K562 (cell line): ENCODE measurements around the gene TRMT2A. TPM values are rescaled to one million over a fixed set of nuclear protein-coding genes. Genes with fewer than 3 reads are reported as not detected.

Experiments
- CGGBP1 ChIP-seq: fragments of 250-450 bp; sonication (Bioruptor Pico); IDR thresholded peaks from 2 replicates; pipeline ENCODE4 v1.9.0; 2021; ENCODE audit warnings: mild to moderate bottlenecking
- ESRRB ChIP-seq: fragments of 250-450 bp; sonication (Bioruptor Pico); IDR thresholded peaks from 2 replicates; pipeline ENCODE4 v1.5.0; 2020; ENCODE audit warnings: mild to moderate bottlenecking, moderate library complexity, borderline replicate concordance
- HINFP ChIP-seq: fragments of 450-650 bp; conservative IDR thresholded peaks from 2 replicates; pipeline ENCODE4 v1.6.1; 2016; ENCODE audit warnings: missing genetic modification characterization, low read depth, mild to moderate bottlenecking, control low read depth, missing compliant biosample characterization
- HOMEZ ChIP-seq: fragments of 250-450 bp; sonication (Bioruptor Pico); IDR thresholded peaks from 2 replicates; pipeline ENCODE4 v1.4.0; 2020; ENCODE audit warnings: mild to moderate bottlenecking, moderate library complexity
- MAFK ChIP-seq: IDR thresholded peaks from 2 replicates; pipeline ENCODE4 v1.6.1; 2011; ENCODE audit warnings: low read length, improper control_type of control experiment
- NFE2L1 ChIP-seq: fragments of 450-650 bp; IDR thresholded peaks from 2 replicates; pipeline ENCODE4 v1.6.1; 2016; ENCODE audit warnings: missing genetic modification characterization, low read depth, mild to moderate bottlenecking, missing compliant biosample characterization, moderate library complexity, borderline replicate concordance
- PTBP1 ChIP-seq: fragments of 200-400 bp; formaldehyde crosslinking; IDR thresholded peaks from 2 replicates; pipeline ENCODE4 v1.6.1; 2017; ENCODE audit warnings: low read depth, low read length
- SIN3B ChIP-seq: fragments of 450-650 bp; IDR thresholded peaks from 2 replicates; pipeline ENCODE4 v1.6.1; 2017; ENCODE audit warnings: low read depth, mild to moderate bottlenecking, moderate library complexity
- SMAD1 ChIP-seq: fragments of 150-350 bp; IDR thresholded peaks from 2 replicates; pipeline ENCODE4 v1.6.1; 2014; ENCODE audit warnings: low read length, low read depth; ENCODE audit not compliant: partially characterized antibody
- SMAD3 ChIP-seq: fragments of 450-650 bp; formaldehyde crosslinking; conservative IDR thresholded peaks from 2 replicates; pipeline ENCODE4 v1.4.0; 2020; ENCODE audit warnings: mild to moderate bottlenecking
- STAG1 ChIP-seq: sonication (generic); formaldehyde crosslinking; IDR thresholded peaks from 2 replicates; pipeline ENCODE4 v1.5.0; 2020; ENCODE audit warnings: missing genetic modification reagents, borderline replicate concordance
- TCF3 ChIP-seq: sonication (generic); formaldehyde crosslinking; IDR thresholded peaks from 2 replicates; pipeline ENCODE4 v1.4.0; 2020; ENCODE audit warnings: mild to moderate bottlenecking, missing genetic modification reagents
- TRIM28 ChIP-seq: fragments of 450-650 bp; IDR thresholded peaks from 2 replicates; pipeline ENCODE4 v1.6.1; 2017
- ZBTB9 ChIP-seq: fragments of 450-650 bp; formaldehyde crosslinking; IDR thresholded peaks from 2 replicates; pipeline ENCODE4 v1.4.0; 2020; ENCODE audit warnings: mild to moderate bottlenecking, moderate library complexity
- ZHX1 ChIP-seq: fragments of 150-350 bp; conservative IDR thresholded peaks from 2 replicates; pipeline ENCODE4 v1.6.1; 2014; ENCODE audit warnings: low read length
- ZNF274 ChIP-seq: IDR thresholded peaks from 2 replicates; pipeline ENCODE4 v1.6.1; 2011; ENCODE audit warnings: low read depth, mild to moderate bottlenecking, low read length, moderate library complexity, borderline replicate concordance
- ZNF384 ChIP-seq: IDR thresholded peaks from 2 replicates; pipeline ENCODE4 v1.6.1; 2012; ENCODE audit warnings: low read depth, low read length, improper control_type of control experiment
- ZNF444 ChIP-seq: fragments of 250-450 bp; sonication (Bioruptor Pico); IDR thresholded peaks from 2 replicates; pipeline ENCODE4 v1.4.0; 2020; ENCODE audit warnings: mild to moderate bottlenecking, moderate library complexity
- ZNF583 ChIP-seq: fragments of 250-450 bp; sonication (Bioruptor Pico); IDR thresholded peaks from 2 replicates; pipeline ENCODE4 v1.4.0; 2020
- ZNF589 ChIP-seq: fragments of 200-800 bp; sonication (Bioruptor generic); IDR thresholded peaks from 2 replicates; pipeline ENCODE4 v1.6.1; 2016; ENCODE audit warnings: low read depth, missing genetic modification characterization, missing compliant biosample characterization
- ZNF707 ChIP-seq: fragments of 250-450 bp; sonication (Bioruptor Pico); conservative IDR thresholded peaks from 2 replicates; pipeline ENCODE4 v1.8.0; 2022; ENCODE audit warnings: inconsistent platforms, mild to moderate bottlenecking, moderate library complexity
- polyA plus RNA-seq, 8 experiments: library from polyadenylated mRNA; depleted of rRNA in 4 of 8; stranded (reverse) in 5 of 8; unstranded in 3 of 8; fragments of >200 nt; fragmentation: Nextera tagmentation in 2 of 8; fragmentation: Illumina TruSeq in 1 of 8; extraction: Ambion mirVana in 2 of 8; extraction: Trizol in 1 of 8; gene quantifications; 2 replicates each; pipeline versions ENCODE4 v1.2.1 to v1.2.3, GENCODE V29; 2011 to 2014; ENCODE audit warnings: inconsistent platforms in 1 of 8, missing spikeins in 1 of 8
- total RNA-seq, 7 experiments: library from RNA; depleted of rRNA in 6 of 7; stranded (reverse); fragments of >200 nt in 6 of 7; fragmentation: Illumina TruSeq in 2 of 7; extraction: Trizol in 2 of 7; gene quantifications; 2 replicates each; pipeline versions ENCODE4 v1.2.1 to v1.2.3, GENCODE V29; 2011 to 2021; ENCODE audit warnings: low replicate concordance in 1 of 7

The TRMT2A gene
- total and polyA plus RNA-seq, 9 of the 15 experiments (the other 6 are each of a cell fraction or from before 2014, with no cell fraction given): 1.6 to 265 (median 140) TPM

GRCh38 chr22:20127869-20128618 is 11.0 kb upstream of the TRMT2A start (continued):
- no peak for TF ChIP-seq TCF3 (CRISPR knock-in tag)
- TF ChIP-seq TRIM28: no peak
- TF ChIP-seq PTBP1: no peak; the same call in 1 of the 2 replicates
- no peak for TF ChIP-seq HINFP (tag)
- TF ChIP-seq SIN3B: no peak
- no peak for TF ChIP-seq ZNF384
- TF ChIP-seq SMAD1: no peak
- TF ChIP-seq ZNF274: no peak
- TF ChIP-seq CGGBP1 (CRISPR knock-in tag): 0 out of 2 replicates have a peak, but pooled peaks have one; percentile 21
- TF ChIP-seq ZNF583 (CRISPR knock-in tag): 0 out of 2 replicates have a peak, but pooled peaks have one; percentile 33
- no peak for TF ChIP-seq ESRRB
- TF ChIP-seq ZNF589 (CRISPR knock-in tag): no peak
- TF ChIP-seq NFE2L1 (tag): no peak
- no peak for TF ChIP-seq SMAD3 (CRISPR knock-in tag)
- TF ChIP-seq HOMEZ: no peak
- no peak for TF ChIP-seq ZNF444 (CRISPR knock-in tag)
- no peak for TF ChIP-seq ZBTB9
- TF ChIP-seq ZNF707 (CRISPR knock-in tag): no peak
- no peak for TF ChIP-seq ZHX1
- no peak for TF ChIP-seq STAG1 (CRISPR knock-in tag)
- no peak for TF ChIP-seq MAFK
